ENCODE data around the gene NLRP14. TPM values are rescaled to one million over a fixed set of nuclear protein-coding genes. Genes with fewer than 3 reads are reported as not detected.

The NLRP14 gene
- total and polyA plus RNA-seq, 2 donors (not counting 3 experiments of a cell fraction or from before 2014, with no cell fraction given) = 0.24 to 0.26 TPM

GRCh38 chr11:7031471-7031871 lies 11.2 kb downstream of the NLRP14 start:
- Histone ChIP-seq H4K20me1 (replicated peaks; ENCODE audit: control insufficient read depth, extremely low read depth, insufficient read depth, low read length) (no peaks in the 10 kb centered on the region), H3K4me1 (ENCODE audit: control insufficient read depth, extremely low read depth, insufficient read depth, low read length) (no peaks in the 10 kb centered on the region), H3K36me3 (ENCODE audit: control insufficient read depth in 2 of 2, extremely low read depth in 1 of 2, insufficient read depth in 2 of 2, low read length in 2 of 2) (no peaks in the 10 kb centered on the region), H3K27me3 (ENCODE audit: control insufficient read depth in 2 of 2, insufficient read depth in 2 of 2, low read length in 2 of 2) (no peaks in the 10 kb centered on the region), H3K79me2 (ENCODE audit: control insufficient read depth, insufficient read depth, low read length) (no peaks in the 10 kb centered on the region), H3K4me3 (replicated peaks in 1 of 3; ENCODE audit: insufficient read depth in 1 of 3, low read depth in 1 of 3, low read length in 3 of 3) (no peak overlapping the region), H3K4me2 (ENCODE audit: insufficient read depth, low read length) (no peak overlapping the region), H3K9me3 (replicated peaks; ENCODE audit: control insufficient read depth, insufficient read depth, low read length) (no peaks in the 10 kb centered on the region), H3K9me1 (replicated peaks; ENCODE audit: control insufficient read depth, extremely low read depth, insufficient read depth, low read length) (no peaks in the 10 kb centered on the region), H3K9ac (replicated peaks; ENCODE audit: extremely low read depth, insufficient read depth, low read length) (no peak overlapping the region), H3K27ac (ENCODE audit: insufficient read depth, low read depth, low read length) (no peak overlapping the region), H2AFZ (ENCODE audit: low read depth, low read length) (no peak overlapping the region)
- intact Hi-C loops (cut with micrococcal nuclease) (no loop called here), dilution Hi-C loops (cut with MboI; ENCODE audit: extremely low pct_ligation_motif_present, low sequenced_read_pairs) (no loop called here)
- BruUV-seq (replicated peaks) = no TSS peak
- DNase-seq (ENCODE audit: low read depth, low spot score) (no peak), FAIRE-seq (no peak)
- no peak for TF ChIP-seq MAX (IDR thresholded peaks at IDR 0.05; ENCODE audit: insufficient read depth, insufficient read length)
- no peak for TF ChIP-seq GATA2 (IDR thresholded peaks at IDR 0.05; ENCODE audit: insufficient read depth, insufficient read length, low read depth, low read length)
- no peak for TF ChIP-seq CTCF (IDR thresholded peaks at IDR 0.05; ENCODE audit: extremely low read depth in 1 of 2, insufficient read depth in 1 of 2, low read depth in 1 of 2, low read length in 2 of 2)
- TF ChIP-seq EZH2 (IDR thresholded peaks at IDR 0.05; ENCODE audit: borderline replicate concordance, low read depth, low read length, severe bottlenecking) = no peak
- TF ChIP-seq JUN (IDR thresholded peaks at IDR 0.05; ENCODE audit: borderline replicate concordance, insufficient read depth, insufficient read length, low read depth) = no peak
- TF ChIP-seq FOS (IDR thresholded peaks at IDR 0.05; ENCODE audit: borderline replicate concordance, insufficient read depth, low read length) = no peak
- TF ChIP-seq MYC (IDR thresholded peaks at IDR 0.05; ENCODE audit: low read depth, low read length) = no peak
- TF ChIP-seq POLR2A (IDR thresholded peaks at IDR 0.05; ENCODE audit: low read depth, low read length) = no peak
- TF ChIP-seq POLR2AphosphoS5 (IDR thresholded peaks at IDR 0.05; ENCODE audit: insufficient read depth, low read depth, low read length) = no peak
- POLR2A ChIA-PET = no interaction called here
- CTCF ChIA-PET = interaction anchor here (1.1 kb wide), 1 partner anchor 9 kb away, joined by 3 read pairs; no protein-coding TSS in a partner anchor
